ENCODE measurements around the gene SRPX. TPM values are rescaled to one million over a fixed set of nuclear protein-coding genes. Genes with fewer than 3 reads are reported as not detected.

SRPX gene
- polyA plus RNA-seq, 5 donors, result 26.7 to 32.8 (median 28.7) TPM

GRCh38 chrX:38214551-38215531 lies 5.8 kb downstream of the SRPX start:
- DNase-seq, result no peak

DNA sequence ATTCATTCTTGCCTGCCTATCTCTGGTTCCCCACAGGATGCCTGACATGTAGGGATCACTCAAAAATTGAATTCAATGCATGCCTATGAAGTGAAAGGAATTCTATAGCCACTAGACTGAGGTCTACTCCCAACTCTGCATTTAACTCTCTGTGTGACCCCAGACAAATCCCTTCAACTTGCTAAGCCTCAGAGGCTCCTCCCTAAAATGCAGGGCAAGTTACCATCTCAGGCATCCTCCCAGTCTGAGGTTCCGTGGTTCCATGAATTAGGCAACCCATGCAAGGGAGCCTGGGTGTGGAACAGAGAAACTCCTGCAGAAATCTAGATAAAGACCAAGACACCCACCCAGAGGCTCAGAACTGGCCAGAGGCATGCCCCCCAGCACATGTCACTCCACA lies 6.6 kb downstream of the SRPX start:
- DNase-seq, result no peak

GRCh38 chrX:38211891-38212635 lies 8.6 kb downstream of the SRPX start:
- DNase-seq, result no peak

- DNase-seq, result no peak
Observed at GRCh38 chrX:38206542-38206941, 14.1 kb downstream of the SRPX start.

DNA sequence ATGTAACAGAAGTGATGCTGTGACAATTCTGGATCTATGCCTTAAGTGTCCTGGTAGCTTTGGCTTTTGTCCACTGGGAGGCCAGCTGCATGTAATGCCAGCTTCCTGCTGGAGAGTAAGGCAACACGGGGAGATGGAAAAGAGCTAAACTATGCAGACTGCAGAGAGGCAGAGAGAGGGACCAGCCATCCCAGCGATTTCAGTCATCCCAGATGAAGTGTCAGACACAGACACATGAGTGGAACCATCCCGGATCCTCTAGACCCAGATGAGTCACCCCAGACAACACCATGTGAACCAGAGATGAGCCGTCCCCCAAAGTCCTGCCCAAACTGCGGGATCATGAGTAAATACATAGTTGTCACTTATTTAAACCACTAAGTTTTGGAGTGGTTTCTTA lies 14.6 kb downstream of the SRPX start:
- no peak for DNase-seq

DNA sequence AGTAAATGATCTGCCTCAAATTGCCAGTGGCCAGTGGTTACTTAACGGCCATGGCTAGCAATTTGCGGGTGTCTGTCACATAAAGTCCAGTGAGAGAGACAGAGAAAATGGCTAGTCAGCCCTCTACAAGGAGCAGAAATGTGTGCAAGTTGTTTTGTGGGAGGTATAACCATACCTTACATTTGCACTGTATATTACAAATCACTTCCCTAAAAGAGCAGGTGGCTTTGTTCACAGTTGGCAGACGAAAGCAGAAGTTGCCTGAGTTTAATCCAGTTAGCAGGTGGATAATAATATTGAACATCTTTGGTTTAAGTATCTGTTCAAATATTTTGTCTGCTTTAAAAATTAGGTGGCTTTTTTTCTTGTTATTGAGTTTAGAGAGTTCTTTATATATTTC lies 15.6 kb downstream of the SRPX start:
- DNase-seq, result no peak

DNA sequence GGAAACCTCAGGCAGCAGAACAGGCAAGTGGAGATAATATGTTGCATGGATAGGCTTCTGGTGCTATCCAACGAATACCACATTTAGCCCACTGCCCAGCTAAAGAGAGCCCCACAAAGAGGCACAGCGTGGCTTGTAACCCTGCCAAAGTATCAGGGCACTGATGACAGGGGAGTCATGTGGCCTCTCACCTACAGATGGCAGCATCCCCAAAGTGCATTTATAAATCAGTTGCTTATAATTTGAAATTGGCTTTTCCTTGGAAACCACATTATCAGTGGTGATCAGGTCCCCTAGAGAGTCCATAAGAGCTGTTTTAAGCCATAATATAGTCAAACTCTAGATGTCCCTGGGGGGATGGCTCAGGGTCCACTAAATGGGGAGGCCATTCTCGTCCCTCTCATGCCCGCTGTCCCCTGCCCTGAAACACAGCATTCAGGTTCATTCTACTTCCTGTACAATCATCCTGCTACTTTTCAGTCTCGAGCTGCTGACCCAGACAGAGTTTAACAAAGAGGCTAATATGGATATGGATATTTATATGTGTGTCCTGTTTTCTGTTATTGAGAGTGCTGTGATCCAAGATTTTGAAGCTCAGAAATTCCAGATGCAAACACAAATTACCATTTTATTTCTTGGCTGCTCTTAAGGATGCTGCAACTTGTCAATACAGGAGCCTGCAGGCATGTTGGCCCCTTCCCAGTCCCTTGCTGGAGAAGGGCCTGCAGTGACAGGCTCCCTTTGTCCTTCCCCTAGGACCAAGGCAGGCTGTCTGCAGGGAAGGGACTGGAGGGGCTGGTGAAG lies 28.5 kb downstream of the SRPX start:
- DNase-seq, result no peak

GRCh38 chrX:38189431-38190250 lies 31.0 kb downstream of the SRPX start:
- no peak for DNase-seq

DNA sequence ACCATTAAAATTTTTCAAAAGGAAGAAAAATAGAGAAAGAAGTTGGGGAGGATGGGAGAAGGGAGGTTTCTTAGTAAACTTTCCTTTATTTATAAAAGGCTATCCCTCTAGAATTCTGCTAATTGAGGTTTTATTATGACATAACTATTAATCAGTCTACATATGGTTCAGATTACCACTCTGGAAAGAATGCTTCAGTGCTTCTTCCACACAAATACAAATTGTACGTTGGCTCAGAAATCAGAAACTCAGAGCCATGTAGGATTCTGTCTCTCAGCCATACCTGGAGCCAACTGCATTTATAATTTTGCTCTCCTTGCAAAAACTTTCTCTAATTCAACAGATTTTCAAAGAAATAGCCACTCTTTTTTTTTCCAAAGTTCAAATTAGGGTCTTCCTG lies 37.1 kb downstream of the SRPX start:
- no peak for DNase-seq

- DNase-seq, result no peak
Observed at GRCh38 chrX:38181357-38181756, 39.3 kb downstream of the SRPX start.

DNA sequence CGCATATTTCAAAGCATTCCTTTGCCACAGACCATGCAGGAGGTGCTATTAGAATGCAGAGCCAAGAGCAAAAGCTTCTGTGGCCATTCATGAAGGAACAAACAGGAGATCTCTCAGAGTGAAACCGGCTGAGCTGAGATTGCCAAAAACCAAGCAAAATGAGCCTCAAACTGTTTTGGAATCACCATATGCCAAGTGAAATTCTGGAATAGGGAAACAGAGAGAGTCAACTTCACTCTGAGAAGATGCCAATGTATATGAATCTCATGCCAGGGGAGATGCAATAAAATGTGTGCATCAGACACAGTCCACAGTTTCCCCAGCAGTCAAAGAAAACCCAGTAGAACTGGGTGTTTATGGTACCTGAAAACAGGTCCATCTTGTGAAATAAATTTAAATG lies 42.3 kb downstream of the SRPX start:
- no peak for DNase-seq

GRCh38 chrX:38175139-38175538 lies 45.5 kb downstream of the SRPX start:
- no peak for DNase-seq

DNA sequence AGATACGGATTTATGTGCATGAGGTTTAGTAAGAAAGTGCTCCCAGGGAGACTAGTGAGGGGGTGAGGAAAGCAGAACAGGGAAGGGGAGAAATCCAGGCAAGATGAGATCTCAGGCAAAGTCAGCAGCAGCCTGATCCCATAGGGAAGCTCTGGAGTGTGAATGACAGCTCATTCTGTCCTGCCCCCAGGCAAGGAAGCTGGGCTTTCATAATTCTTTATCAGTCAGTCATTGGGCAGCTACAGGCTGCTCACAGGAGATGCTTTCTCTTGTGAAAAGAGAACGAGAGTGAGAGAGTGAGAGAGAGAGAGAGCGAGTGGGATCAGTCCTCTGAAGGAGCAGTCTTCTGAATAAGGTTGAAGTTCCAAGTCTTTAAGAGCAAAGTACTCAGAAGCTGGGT lies 48.1 kb downstream of the SRPX start:
- no peak for DNase-seq

- no peak for DNase-seq
Observed at GRCh38 chrX:38170556-38170955, 50.1 kb downstream of the SRPX start.

- peak in 1 of 2 donors; percentile 18 for DNase-seq
Observed at GRCh38 chrX:38166478-38167083, 54.1 kb downstream of the SRPX start.

DNA sequence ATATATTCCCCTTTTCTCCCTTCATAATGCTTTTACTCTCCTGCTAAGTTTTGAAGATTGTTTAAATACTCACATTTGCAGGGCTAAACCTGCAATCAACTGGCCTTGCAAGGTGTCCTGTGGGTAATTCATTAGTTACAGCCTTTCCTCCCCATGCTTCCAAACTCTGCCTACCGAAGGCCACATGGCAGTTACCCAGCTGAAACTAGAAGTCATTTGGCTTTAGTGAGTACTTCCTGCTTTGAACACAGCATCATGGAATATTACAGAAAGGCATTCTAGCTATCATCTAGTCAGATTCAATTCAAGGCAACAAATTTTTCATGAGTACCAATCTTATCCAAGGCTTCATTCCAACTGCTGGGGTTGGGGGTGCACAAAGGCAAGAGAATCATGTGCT lies 55.6 kb downstream of the SRPX start:
- DNase-seq, result no peak

- DNase-seq, result no peak
Observed at GRCh38 chrX:38163193-38163592, 57.5 kb downstream of the SRPX start.

DNA sequence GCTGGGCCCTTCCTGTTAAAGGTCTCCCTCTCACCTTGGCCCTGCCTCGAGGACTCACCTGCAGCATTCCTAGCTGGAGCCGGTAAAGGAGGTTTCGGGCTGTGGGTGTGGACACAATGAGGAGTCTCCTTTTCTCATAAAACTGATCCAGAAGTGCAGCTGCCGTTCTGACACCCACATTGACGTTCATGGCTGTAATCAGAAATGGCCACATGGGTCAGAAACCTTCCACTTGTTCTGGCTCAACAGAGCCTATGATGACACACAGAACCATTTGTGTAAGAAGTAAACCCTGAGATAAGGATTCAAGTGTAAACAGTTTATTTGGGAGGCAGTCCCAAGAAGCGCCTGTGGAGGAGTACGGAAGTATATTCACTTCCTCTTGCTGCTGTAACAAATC lies 63.8 kb downstream of the SRPX start:
- DNase-seq, result no peak

DNA sequence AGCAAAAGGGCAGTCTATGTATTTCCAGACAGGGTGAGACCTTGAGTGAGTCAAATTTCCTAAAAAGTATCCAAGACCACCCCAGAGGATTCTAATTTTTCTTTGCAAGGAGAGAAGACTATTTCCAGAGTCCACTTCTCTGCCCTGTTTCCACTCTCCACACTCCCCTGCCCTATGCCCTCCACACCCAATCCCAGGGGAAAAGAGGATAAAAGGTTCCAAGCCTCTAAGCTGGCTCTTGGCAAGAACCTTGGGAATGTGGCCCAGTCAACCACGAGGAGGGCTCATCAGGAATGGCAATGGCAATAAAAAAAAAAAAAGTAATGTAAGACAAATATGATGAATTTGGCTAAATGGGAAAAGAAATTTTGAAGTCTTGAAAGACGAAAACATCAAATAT lies 65.9 kb downstream of the SRPX start:
- DNase-seq, result no peak

GRCh38 chrX:38154340-38154739 lies 66.3 kb downstream of the SRPX start:
- DNase-seq, result no peak

DNA sequence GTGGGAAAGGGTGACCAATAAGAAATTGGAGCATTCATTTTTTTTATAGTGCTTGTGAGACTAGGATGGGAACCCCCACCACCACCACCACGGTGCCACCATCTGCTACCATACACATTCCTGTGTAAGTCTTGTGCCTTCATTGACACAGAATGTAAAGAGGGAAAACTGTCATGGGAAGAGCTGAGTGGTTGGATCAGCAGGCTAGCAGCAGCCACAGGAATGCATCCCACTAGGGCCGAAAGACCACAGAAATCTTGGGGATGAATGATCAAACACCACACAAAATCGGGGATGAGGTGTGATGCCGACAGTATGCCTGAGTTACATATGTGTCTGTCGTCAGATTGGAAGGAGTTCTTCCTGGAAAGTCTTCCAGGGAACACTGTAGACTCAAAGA lies 69.2 kb downstream of the SRPX start:
- DNase-seq, result no peak
